Karpas-422 (cell line): ENCODE measurements around the gene DUSP2. TPM values are rescaled to one million over a fixed set of nuclear protein-coding genes. Genes with fewer than 3 reads are reported as not detected.
A peak's percentile ranks its signal among the peaks of the same experiment; 100 is the strongest.

Experiments used
- DNase-seq: peaks from one replicate; pipeline ENCODE4 v3.0.0-alpha.2; 2015
- H2AFZ ChIP-seq: fragments of 200-600 bp; sonication (generic); 2 replicates; pipeline ENCODE4 v1.6.1; 2014; ENCODE audit warnings: antibody characterized with exemption, low read length, mixed read lengths
- H3K27ac ChIP-seq: fragments of 200-600 bp; sonication (generic); 2 replicates; pipeline ENCODE4 v1.5.1; 2014; ENCODE audit warnings: mild to moderate bottlenecking, low read length, moderate library complexity
- H3K27me3 ChIP-seq: fragments of 200-600 bp; sonication (generic); 2 replicates; pipeline ENCODE4 v1.6.1; 2014; ENCODE audit warnings: low read length, mixed read lengths
- H3K36me3 ChIP-seq: fragments of 200-600 bp; sonication (generic); 2 replicates; pipeline ENCODE4 v1.6.1; 2014; ENCODE audit warnings: low read length, mixed read lengths; ENCODE audit not compliant: insufficient read depth
- H3K4me1 ChIP-seq: fragments of 200-600 bp; sonication (generic); 2 replicates; pipeline ENCODE4 v1.6.1; 2014; ENCODE audit warnings: mild to moderate bottlenecking, low read length, mixed read lengths
- H3K4me2 ChIP-seq: fragments of 200-600 bp; sonication (generic); 2 replicates; pipeline ENCODE4 v1.6.1; 2014; ENCODE audit warnings: low read length, low read depth, mild to moderate bottlenecking; ENCODE audit not compliant: poor library complexity, severe bottlenecking
- H3K4me3 ChIP-seq: fragments of 200-600 bp; sonication (generic); 2 replicates; pipeline ENCODE4 v1.5.1; 2014; ENCODE audit warnings: mild to moderate bottlenecking, antibody characterized with exemption, low read length, mixed read lengths
- H3K79me2 ChIP-seq: fragments of 200-600 bp; sonication (generic); 2 replicates; pipeline ENCODE4 v1.6.1; 2014; ENCODE audit warnings: mild to moderate bottlenecking, low read length, mixed read lengths
- H3K9ac ChIP-seq: fragments of 200-600 bp; sonication (generic); 2 replicates; pipeline ENCODE4 v1.6.0; 2014; ENCODE audit warnings: low read length
- H3K9me2 ChIP-seq: fragments of 200-600 bp; sonication (generic), shearing (Covaris generic); replicated peaks from 2 replicates; pipeline ENCODE4 v1.6.0; 2014; ENCODE audit warnings: mild to moderate bottlenecking, low read length, moderate library complexity; ENCODE audit not compliant: insufficient read depth
- H3K9me3 ChIP-seq: fragments of 300-700, 200-600 bp; sonication (generic); 2 replicates; pipeline ENCODE4 v1.6.1; 2014; ENCODE audit warnings: low read length, mixed read lengths
- H4K20me1 ChIP-seq: fragments of 200-600 bp; sonication (generic); 2 replicates; pipeline ENCODE4 v1.6.1; 2014; ENCODE audit warnings: mild to moderate bottlenecking, antibody characterized with exemption, low read length, low read depth; ENCODE audit not compliant: insufficient read depth
- total RNA-seq: library from RNA; depleted of rRNA; stranded (reverse); fragments of >200 nt; shearing (Covaris generic); gene quantifications from 2 replicates; pipeline ENCODE4 v1.2.3, GENCODE V29; 2014; ENCODE audit warnings: low replicate concordance

DUSP2 gene
- total RNA-seq, 1 experiment from 2014 or later = 25.1 TPM

GRCh38 chr2:96181529-96181928 is 36.3 kb upstream of the DUSP2 start:
- DNase-seq = no peak
- no peaks in the 10 kb centered on the region for H3K79me2 ChIP-seq
- H3K4me1 ChIP-seq = peaks cover 9% of the 10 kb centered on the region
- H3K4me2 ChIP-seq = no peak overlapping the region
- H3K36me3 ChIP-seq = peaks cover 19% of the 10 kb centered on the region; the same call in 1 of the 2 replicates
- H3K27ac ChIP-seq = no peak overlapping the region
- no peak overlapping the region for H3K9ac ChIP-seq
- H3K9me3 ChIP-seq = no peaks in the 10 kb centered on the region
- no peak overlapping the region for H3K4me3 ChIP-seq
- H2AFZ ChIP-seq = no peak overlapping the region
- H4K20me1 ChIP-seq = no peaks in the 10 kb centered on the region
- H3K9me2 ChIP-seq = no peaks in the 10 kb centered on the region
- H3K27me3 ChIP-seq = no peaks in the 10 kb centered on the region

GRCh38 chr2:96180521-96180920 is 35.3 kb upstream of the DUSP2 start:
- no peaks in the 10 kb centered on the region for H4K20me1 ChIP-seq
- H3K4me2 ChIP-seq = no peak overlapping the region
- H3K27me3 ChIP-seq = no peaks in the 10 kb centered on the region
- H3K4me1 ChIP-seq = peaks cover 9% of the 10 kb centered on the region
- H3K79me2 ChIP-seq = no peaks in the 10 kb centered on the region
- DNase-seq = peak; percentile 43
- no peaks in the 10 kb centered on the region for H3K9me2 ChIP-seq
- H3K4me3 ChIP-seq = no peak overlapping the region
- no peaks in the 10 kb centered on the region for H3K9me3 ChIP-seq
- H3K27ac ChIP-seq = no peak overlapping the region
- H2AFZ ChIP-seq = no peak overlapping the region
- no peak overlapping the region for H3K9ac ChIP-seq
- H3K36me3 ChIP-seq = peaks cover 9% of the 10 kb centered on the region; the same call in 1 of the 2 replicates

- H3K9me2 ChIP-seq = no peaks in the 10 kb centered on the region
- DNase-seq = no peak
- H2AFZ ChIP-seq = no peak overlapping the region
- no peak overlapping the region for H3K4me2 ChIP-seq
- H3K9ac ChIP-seq = no peak overlapping the region
- H3K79me2 ChIP-seq = no peaks in the 10 kb centered on the region
- no peak overlapping the region for H3K27ac ChIP-seq
- H3K4me3 ChIP-seq = no peak overlapping the region
- H3K4me1 ChIP-seq = peaks cover 9% of the 10 kb centered on the region
- no peaks in the 10 kb centered on the region for H4K20me1 ChIP-seq
- H3K9me3 ChIP-seq = no peaks in the 10 kb centered on the region
- H3K27me3 ChIP-seq = no peaks in the 10 kb centered on the region
- peaks cover 4% of the 10 kb centered on the region; the same call in 1 of the 2 replicates for H3K36me3 ChIP-seq
These were observed 34.8 kb upstream of the DUSP2 start for GRCh38 chr2:96180002-96180401.

GRCh38 chr2:96176661-96177060 is 31.4 kb upstream of the DUSP2 start:
- no peak for DNase-seq
- Histone ChIP-seq H3K4me2 (no peak overlapping the region), H2AFZ (no peak overlapping the region), H4K20me1 (no peaks in the 10 kb centered on the region), H3K4me1 (peaks cover 9% of the 10 kb centered on the region), H3K9ac (no peak overlapping the region), H3K4me3 (no peak overlapping the region), H3K27me3 (no peaks in the 10 kb centered on the region), H3K79me2 (no peaks in the 10 kb centered on the region), H3K36me3 (no peaks in the 10 kb centered on the region), H3K27ac (no peak overlapping the region), H3K9me2 (no peaks in the 10 kb centered on the region), H3K9me3 (no peaks in the 10 kb centered on the region)

- no peak for DNase-seq
- no peaks in the 10 kb centered on the region for H4K20me1 ChIP-seq
- no peak overlapping the region for H3K4me3 ChIP-seq
- no peaks in the 10 kb centered on the region for H3K27me3 ChIP-seq
- H3K27ac ChIP-seq = no peak overlapping the region
- no peaks in the 10 kb centered on the region for H3K36me3 ChIP-seq
- no peak overlapping the region for H2AFZ ChIP-seq
- H3K79me2 ChIP-seq = no peaks in the 10 kb centered on the region
- H3K9me2 ChIP-seq = no peaks in the 10 kb centered on the region
- H3K4me2 ChIP-seq = no peak overlapping the region
- no peak overlapping the region for H3K9ac ChIP-seq
- no peaks in the 10 kb centered on the region for H3K9me3 ChIP-seq
- H3K4me1 ChIP-seq = peaks cover 9% of the 10 kb centered on the region
These were observed 30.7 kb upstream of the DUSP2 start for GRCh38 chr2:96175951-96176350.

- Histone ChIP-seq H3K36me3 (no peaks in the 10 kb centered on the region; the same call in 1 of the 2 replicates), H3K4me2 (no peak overlapping the region), H3K4me3 (no peak overlapping the region), H2AFZ (no peak overlapping the region), H3K4me1 (peaks cover 9% of the 10 kb centered on the region), H3K27me3 (0 out of 2 replicates have a peak, but pooled peaks cover 2% of the 10 kb centered on the region), H4K20me1 (no peaks in the 10 kb centered on the region), H3K27ac (no peak overlapping the region), H3K9ac (no peak overlapping the region), H3K9me2 (no peaks in the 10 kb centered on the region), H3K9me3 (peaks cover 4% of the 10 kb centered on the region; the same call in 1 of the 2 replicates), H3K79me2 (no peaks in the 10 kb centered on the region)
- peak; percentile 90 for DNase-seq
These were observed 29.3 kb upstream of the DUSP2 start for GRCh38 chr2:96174251-96175144.

- Histone ChIP-seq H4K20me1 (no peaks in the 10 kb centered on the region), H3K27me3 (0 out of 2 replicates have a peak, but pooled peaks cover 2% of the 10 kb centered on the region), H3K9me3 (peaks cover 4% of the 10 kb centered on the region; the same call in 1 of the 2 replicates), H3K4me2 (no peak overlapping the region), H3K9me2 (no peaks in the 10 kb centered on the region), H3K9ac (no peak overlapping the region), H2AFZ (no peak overlapping the region), H3K4me3 (no peak overlapping the region), H3K36me3 (no peaks in the 10 kb centered on the region; the same call in 1 of the 2 replicates), H3K27ac (no peak overlapping the region), H3K4me1 (no peaks in the 10 kb centered on the region), H3K79me2 (no peaks in the 10 kb centered on the region)
- DNase-seq = no peak
These were observed 26.6 kb upstream of the DUSP2 start for GRCh38 chr2:96171831-96172230.

- H3K36me3 ChIP-seq = no peaks in the 10 kb centered on the region; the same call in 1 of the 2 replicates
- H3K4me2 ChIP-seq = no peak overlapping the region
- 0 out of 2 replicates have a peak, but pooled peaks cover 2% of the 10 kb centered on the region for H3K27me3 ChIP-seq
- H2AFZ ChIP-seq = no peak overlapping the region
- no peak for DNase-seq
- no peak overlapping the region for H3K9ac ChIP-seq
- no peaks in the 10 kb centered on the region for H3K79me2 ChIP-seq
- H3K27ac ChIP-seq = no peak overlapping the region
- H3K9me2 ChIP-seq = no peaks in the 10 kb centered on the region
- peaks cover 4% of the 10 kb centered on the region; the same call in 1 of the 2 replicates for H3K9me3 ChIP-seq
- no peaks in the 10 kb centered on the region for H3K4me1 ChIP-seq
- H3K4me3 ChIP-seq = no peak overlapping the region
- no peaks in the 10 kb centered on the region for H4K20me1 ChIP-seq
These were observed 25.4 kb upstream of the DUSP2 start for GRCh38 chr2:96170626-96171025.
